GM12872 (cell line): ENCODE results near the gene SH3RF2.

Experiments used
- CTCF ChIP-seq: IDR thresholded peaks from 3 replicates; pipeline ENCODE4 v1.5.1; 2011; ENCODE audit warnings: low read depth, mild to moderate bottlenecking, low read length, moderate library complexity; ENCODE audit not compliant: insufficient read depth

SH3RF2 gene

GRCh38 chr5:145981589-145982571 is 45.5 kb downstream of the SH3RF2 start:
- TF ChIP-seq CTCF = no peak

GRCh38 chr5:145982572-145983318 is 46.4 kb downstream of the SH3RF2 start:
- no peak for TF ChIP-seq CTCF

GRCh38 chr5:145983446-145983845 is 47.1 kb downstream of the SH3RF2 start:
- TF ChIP-seq CTCF = no peak

- no peak for TF ChIP-seq CTCF
Measured at GRCh38 chr5:145984072-145984471, 47.7 kb downstream of the SH3RF2 start.

GRCh38 chr5:145987856-145988255 is 51.5 kb downstream of the SH3RF2 start:
- TF ChIP-seq CTCF = no peak

- no peak for TF ChIP-seq CTCF
Measured at GRCh38 chr5:145988993-145989392, 52.6 kb downstream of the SH3RF2 start.

- no peak for TF ChIP-seq CTCF
Measured at GRCh38 chr5:145989428-145989827, 53.0 kb downstream of the SH3RF2 start.
